ENCODE results near the gene SYNE4. TPM values are rescaled to one million over a fixed set of nuclear protein-coding genes. Genes with fewer than 3 reads are reported as not detected.

Gene SYNE4
- total and polyA plus RNA-seq, 2 of the 13 experiments (the other 11 are each of a cell fraction or from before 2014, with no cell fraction given), result 13.7 to 23.0 TPM

- no peak for TF ChIP-seq ZNF142 (CRISPR knock-in tag; IDR thresholded peaks at IDR 0.05)
- TF ChIP-seq ZNF749 (CRISPR knock-in tag; IDR thresholded peaks at IDR 0.05; ENCODE audit: borderline replicate concordance), result no peak
- TF ChIP-seq ZMAT5 (CRISPR knock-in tag; IDR thresholded peaks at IDR 0.05; ENCODE audit: borderline replicate concordance, low read depth), result no peak
- no peak for TF ChIP-seq ZNF614 (CRISPR knock-in tag; IDR thresholded peaks at IDR 0.05; ENCODE audit: borderline replicate concordance)
- no peak for TF ChIP-seq ATF1 (CRISPR knock-in tag; IDR thresholded peaks at IDR 0.05)
- TF ChIP-seq GRHL1 (CRISPR knock-in tag; conservative IDR thresholded peaks at IDR 0.05), result no peak
- TF ChIP-seq HNF4A (CRISPR knock-in tag; IDR thresholded peaks at IDR 0.05), result peak; percentile 51
- TF ChIP-seq HOXA7 (CRISPR knock-in tag; IDR thresholded peaks at IDR 0.05), result no peak
- no peak for TF ChIP-seq ZNF296 (CRISPR knock-in tag; conservative IDR thresholded peaks at IDR 0.05)
- TF ChIP-seq ZHX1 (CRISPR knock-in tag; IDR thresholded peaks at IDR 0.05; ENCODE audit: low read depth), result no peak
- TF ChIP-seq SMYD3 (CRISPR knock-in tag; IDR thresholded peaks at IDR 0.05), result no peak
- TF ChIP-seq PBX2 (CRISPR knock-in tag; IDR thresholded peaks at IDR 0.05), result no peak
- no peak for TF ChIP-seq HNRNPL (IDR thresholded peaks at IDR 0.05; ENCODE audit: low read depth, low read length)
- no peak for TF ChIP-seq MAZ (IDR thresholded peaks at IDR 0.05; ENCODE audit: borderline replicate concordance, low read depth, low read length)
- TF ChIP-seq MAZ (CRISPR knock-in tag; IDR thresholded peaks at IDR 0.05; ENCODE audit: low read depth), result no peak
These were observed 17.6 kb downstream of the SYNE4 start (continued) for GRCh38 chr19:35990771-35991730.

All from HepG2 (cell line).